IMR-90 (cell line): Measurements from ENCODE around the gene CMIP.

Experiments
- CTCF ChIP-seq: conservative IDR thresholded peaks from 2 replicates; pipeline ENCODE4 v1.5.1; 2012; ENCODE audit warnings: mild to moderate bottlenecking, low read depth, low read length, improper control_type of control experiment
- MAFK ChIP-seq: IDR thresholded peaks from 2 replicates; pipeline ENCODE4 v1.6.1; 2012; ENCODE audit warnings: low read depth, low read length, improper control_type of control experiment
- POLR2A ChIP-seq: IDR thresholded peaks from 2 replicates; pipeline ENCODE4 v1.6.1; 2012; ENCODE audit warnings: mild to moderate bottlenecking, low read depth, low read length
- RAD21 ChIP-seq: IDR thresholded peaks from 2 replicates; pipeline ENCODE4 v1.6.1; 2012; ENCODE audit warnings: low read length, improper control_type of control experiment
- RCOR1 ChIP-seq: IDR thresholded peaks from 2 replicates; pipeline ENCODE4 v1.6.1; 2012; ENCODE audit warnings: mild to moderate bottlenecking, low read length, improper control_type of control experiment; ENCODE audit not compliant: insufficient replicate concordance
- SMC3 ChIP-seq: fragments of 150-350 bp; IDR thresholded peaks from 2 replicates; pipeline ENCODE4 v1.6.1; 2016; ENCODE audit warnings: low read depth, mild to moderate bottlenecking, antibody characterized with exemption, low read length, moderate library complexity

- TF ChIP-seq CTCF (no peak), MAFK (no peak), SMC3 (no peak), RAD21 (no peak), RCOR1 (no peak), POLR2A (no peak)
Observed at GRCh38 chr16:81410643-81411293, 33.8 kb upstream of the CMIP start.
